HG03378 (cell line): ENCODE results near the gene NKG7.
A peak's percentile ranks its signal among the peaks of the same experiment; 100 is the strongest.

Experiments used
- ATAC-seq: cut with Tn5 transposase; IDR thresholded peaks from one replicate; pipeline ENCODE4 v1.9.1; 2021; ENCODE audit warnings: mild to moderate bottlenecking, moderate library complexity; ENCODE audit not compliant: unreplicated experiment

Gene NKG7

GRCh38 chr19:51338563-51339312 lies 33.7 kb downstream of the NKG7 start:
- ATAC-seq, result peak; percentile 47

GRCh38 chr19:51337861-51338562 lies 34.4 kb downstream of the NKG7 start:
- ATAC-seq, result no peak

GRCh38 chr19:51337141-51337860 lies 35.2 kb downstream of the NKG7 start:
- no peak for ATAC-seq

GRCh38 chr19:51333836-51334460 lies 38.5 kb downstream of the NKG7 start:
- no peak for ATAC-seq

GRCh38 chr19:51331716-51332115 lies 40.7 kb downstream of the NKG7 start:
- ATAC-seq, result no peak

GRCh38 chr19:51331193-51331592 lies 41.3 kb downstream of the NKG7 start:
- no peak for ATAC-seq

- ATAC-seq, result no peak
These were observed 42.1 kb downstream of the NKG7 start for GRCh38 chr19:51330366-51330765.

- no peak for ATAC-seq
These were observed 43.0 kb downstream of the NKG7 start for GRCh38 chr19:51329411-51329810.

GRCh38 chr19:51327066-51328001 lies 45.1 kb downstream of the NKG7 start:
- no peak for ATAC-seq

- no peak for ATAC-seq
These were observed 46.0 kb downstream of the NKG7 start for GRCh38 chr19:51326216-51327065.

GRCh38 chr19:51325161-51325976 lies 47.1 kb downstream of the NKG7 start:
- no peak for ATAC-seq

GRCh38 chr19:51324167-51324481 lies 48.3 kb downstream of the NKG7 start:
- ATAC-seq, result no peak

GRCh38 chr19:51323481-51324166 lies 48.8 kb downstream of the NKG7 start:
- no peak for ATAC-seq

- no peak for ATAC-seq
These were observed 50.7 kb downstream of the NKG7 start for GRCh38 chr19:51321799-51322198.
